ENCODE data around the gene GMPR.
A peak's percentile ranks its signal among the peaks of the same experiment; 100 is the strongest.

The GMPR gene

GRCh38 chr6:16285467-16286150, 47.2 kb downstream of the GMPR start:
- Histone ChIP-seq H4K12ac (ENCODE audit: low read depth, low read length) (no peak overlapping the region), H2AK5ac (ENCODE audit: low read length) (no peak overlapping the region), H3K4me1 (ENCODE audit: control insufficient read depth in 1 of 2, insufficient read depth in 2 of 2, low read length in 2 of 2) (no peaks in the 10 kb centered on the region), H3K9me3 (ENCODE audit: insufficient read depth, low read depth, low read length) (peaks cover 1% of the 10 kb centered on the region), H2BK12ac (ENCODE audit: low read length) (no peak overlapping the region), H3K79me1 (ENCODE audit: low read length) (no peaks in the 10 kb centered on the region), H2AFZ (ENCODE audit: insufficient read depth, low read length, poor library complexity) (no peak overlapping the region), H3K23ac (ENCODE audit: low read length) (no peak overlapping the region), H3K9ac (ENCODE audit: low read length) (no peak overlapping the region), H3K4me2 (ENCODE audit: low read length) (no peak overlapping the region), H4K8ac (ENCODE audit: low read depth, low read length) (no peak overlapping the region), H2BK5ac (ENCODE audit: low read depth, low read length, poor library complexity) (no peak overlapping the region), H3K27me3 (ENCODE audit: insufficient read depth, low read length) (no peaks in the 10 kb centered on the region), H3K14ac (ENCODE audit: low read length) (no peak overlapping the region), H4K91ac (ENCODE audit: low read depth, low read length) (no peak overlapping the region), H2BK120ac (ENCODE audit: insufficient read depth, low read length, poor library complexity) (no peak overlapping the region), H3K18ac (ENCODE audit: low read length) (no peak overlapping the region), H3K4me3 (ENCODE audit: low read depth, low read length) (no peak overlapping the region), H3K4ac (ENCODE audit: low read depth, low read length) (no peak overlapping the region), H3K79me2 (ENCODE audit: control insufficient read depth, insufficient read depth, low read length, poor library complexity) (no peaks in the 10 kb centered on the region), H3K36me3 (ENCODE audit: control insufficient read depth in 1 of 2, insufficient read depth in 2 of 2, low read length in 2 of 2) (no peaks in the 10 kb centered on the region), H3K27ac (ENCODE audit: low read depth, low read length) (no peak overlapping the region)
- WGBS (ENCODE audit: extremely low coverage, insufficient coverage, insufficient read length), result no CpG with 5 or more reads among the region's 11 CpGs
- no peak for DNase-seq

GRCh38 chr6:16286151-16286522, 47.8 kb downstream of the GMPR start:
- Histone ChIP-seq H3K79me2 (ENCODE audit: control insufficient read depth, insufficient read depth, low read length, poor library complexity) (no peaks in the 10 kb centered on the region), H3K18ac (ENCODE audit: low read length) (no peak overlapping the region), H3K9ac (ENCODE audit: low read length) (no peak overlapping the region), H3K4me3 (ENCODE audit: low read depth, low read length) (no peak overlapping the region), H4K12ac (ENCODE audit: low read depth, low read length) (no peak overlapping the region), H3K36me3 (ENCODE audit: control insufficient read depth in 1 of 2, insufficient read depth in 2 of 2, low read length in 2 of 2) (no peaks in the 10 kb centered on the region), H2AK5ac (ENCODE audit: low read length) (no peak overlapping the region), H3K4ac (ENCODE audit: low read depth, low read length) (no peak overlapping the region), H3K27me3 (ENCODE audit: insufficient read depth, low read length) (no peaks in the 10 kb centered on the region), H2AFZ (ENCODE audit: insufficient read depth, low read length, poor library complexity) (no peak overlapping the region), H3K4me2 (ENCODE audit: low read length) (no peak overlapping the region), H2BK120ac (ENCODE audit: insufficient read depth, low read length, poor library complexity) (no peak overlapping the region), H2BK5ac (ENCODE audit: low read depth, low read length, poor library complexity) (no peak overlapping the region), H3K9me3 (ENCODE audit: insufficient read depth, low read depth, low read length) (peaks cover 1% of the 10 kb centered on the region), H3K4me1 (ENCODE audit: control insufficient read depth in 1 of 2, insufficient read depth in 2 of 2, low read length in 2 of 2) (no peaks in the 10 kb centered on the region), H3K23ac (ENCODE audit: low read length) (no peak overlapping the region), H2BK12ac (ENCODE audit: low read length) (no peak overlapping the region), H4K91ac (ENCODE audit: low read depth, low read length) (no peak overlapping the region), H4K8ac (ENCODE audit: low read depth, low read length) (no peak overlapping the region), H3K14ac (ENCODE audit: low read length) (no peak overlapping the region), H3K79me1 (ENCODE audit: low read length) (no peaks in the 10 kb centered on the region), H3K27ac (ENCODE audit: low read depth, low read length) (no peak overlapping the region)
- WGBS (ENCODE audit: extremely low coverage, insufficient coverage, insufficient read length), result no CpG with 5 or more reads among the region's 15 CpGs
- peak; percentile 42 to 73 for DNase-seq

- WGBS (ENCODE audit: extremely low coverage, insufficient coverage, insufficient read length), result no CpG with 5 or more reads among the region's 26 CpGs
- H4K12ac ChIP-seq (ENCODE audit: low read depth, low read length), result no peak overlapping the region
- H2BK120ac ChIP-seq (ENCODE audit: insufficient read depth, low read length, poor library complexity), result no peak overlapping the region
- H3K9ac ChIP-seq (ENCODE audit: low read length), result no peak overlapping the region
- H3K27ac ChIP-seq (ENCODE audit: low read depth, low read length), result no peak overlapping the region
- H3K9me3 ChIP-seq (ENCODE audit: insufficient read depth, low read depth, low read length), result peaks cover 1% of the 10 kb centered on the region
- H2AK5ac ChIP-seq (ENCODE audit: low read length), result no peak overlapping the region
- H3K4me2 ChIP-seq (ENCODE audit: low read length), result no peak overlapping the region
- H3K4me1 ChIP-seq (ENCODE audit: control insufficient read depth in 1 of 2, insufficient read depth in 2 of 2, low read length in 2 of 2), result no peaks in the 10 kb centered on the region
- H3K36me3 ChIP-seq (ENCODE audit: control insufficient read depth in 1 of 2, insufficient read depth in 2 of 2, low read length in 2 of 2), result no peaks in the 10 kb centered on the region
- no peak overlapping the region for H2BK12ac ChIP-seq (ENCODE audit: low read length)
- no peak overlapping the region for H3K4ac ChIP-seq (ENCODE audit: low read depth, low read length)
- H2BK5ac ChIP-seq (ENCODE audit: low read depth, low read length, poor library complexity), result no peak overlapping the region
- H4K8ac ChIP-seq (ENCODE audit: low read depth, low read length), result no peak overlapping the region
- no peak for DNase-seq
- no peak overlapping the region for H3K4me3 ChIP-seq (ENCODE audit: low read depth, low read length)
- no peak overlapping the region for H3K14ac ChIP-seq (ENCODE audit: low read length)
- H3K23ac ChIP-seq (ENCODE audit: low read length), result no peak overlapping the region
- H3K79me2 ChIP-seq (ENCODE audit: control insufficient read depth, insufficient read depth, low read length, poor library complexity), result no peaks in the 10 kb centered on the region
- H3K27me3 ChIP-seq (ENCODE audit: insufficient read depth, low read length), result no peaks in the 10 kb centered on the region
- no peak overlapping the region for H3K18ac ChIP-seq (ENCODE audit: low read length)
- no peaks in the 10 kb centered on the region for H3K79me1 ChIP-seq (ENCODE audit: low read length)
- H4K91ac ChIP-seq (ENCODE audit: low read depth, low read length), result no peak overlapping the region
- H2AFZ ChIP-seq (ENCODE audit: insufficient read depth, low read length, poor library complexity), result no peak overlapping the region
Measured at GRCh38 chr6:16288163-16288562, 49.8 kb downstream of the GMPR start.

DNA sequence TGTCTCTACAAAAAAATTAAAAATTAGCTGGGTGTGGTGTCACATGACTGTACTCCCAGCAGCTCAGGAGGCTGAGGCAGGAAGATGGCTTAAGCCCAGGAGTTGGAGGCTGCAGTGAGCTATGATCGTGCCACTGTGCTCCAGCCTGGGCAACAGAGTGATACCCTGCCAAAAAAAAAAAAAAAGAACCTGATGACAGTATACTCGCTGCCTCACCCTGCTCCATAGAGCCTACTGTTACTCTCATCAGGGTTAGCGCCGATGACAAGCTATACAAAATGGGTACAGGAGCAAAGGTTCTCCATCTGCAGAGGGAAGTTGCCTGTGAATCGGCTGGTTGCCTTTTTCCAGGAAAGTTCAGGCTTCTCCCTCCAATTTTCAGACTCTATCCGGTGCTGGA, 53.4 kb downstream of the GMPR start:
- no peaks in the 10 kb centered on the region for H3K79me1 ChIP-seq (ENCODE audit: low read length)
- no peaks in the 10 kb centered on the region for H3K4me1 ChIP-seq (ENCODE audit: control insufficient read depth in 1 of 2, insufficient read depth in 2 of 2, low read length in 2 of 2)
- H3K18ac ChIP-seq (ENCODE audit: low read length), result no peak overlapping the region
- no peak overlapping the region for H4K91ac ChIP-seq (ENCODE audit: low read depth, low read length)
- no peak overlapping the region for H4K12ac ChIP-seq (ENCODE audit: low read depth, low read length)
- H3K27me3 ChIP-seq (ENCODE audit: insufficient read depth, low read length), result no peaks in the 10 kb centered on the region
- H3K27ac ChIP-seq (ENCODE audit: low read depth, low read length), result no peak overlapping the region
- H2BK12ac ChIP-seq (ENCODE audit: low read length), result no peak overlapping the region
- no peak overlapping the region for H3K4ac ChIP-seq (ENCODE audit: low read depth, low read length)
- H3K4me3 ChIP-seq (ENCODE audit: low read depth, low read length), result no peak overlapping the region
- no peak overlapping the region for H2BK120ac ChIP-seq (ENCODE audit: insufficient read depth, low read length, poor library complexity)
- H3K36me3 ChIP-seq (ENCODE audit: control insufficient read depth in 1 of 2, insufficient read depth in 2 of 2, low read length in 2 of 2), result peaks cover 6 to 10% of the 10 kb centered on the region in 2 experiments
- DNase-seq, result no peak
- H2AFZ ChIP-seq (ENCODE audit: insufficient read depth, low read length, poor library complexity), result no peak overlapping the region
- H3K4me2 ChIP-seq (ENCODE audit: low read length), result no peak overlapping the region
- peaks cover 3% of the 10 kb centered on the region for H3K9me3 ChIP-seq (ENCODE audit: insufficient read depth, low read depth, low read length)
- H3K9ac ChIP-seq (ENCODE audit: low read length), result no peak overlapping the region
- WGBS (ENCODE audit: extremely low coverage, insufficient coverage, insufficient read length), result no CpG with 5 or more reads among the region's 6 CpGs
- no peak overlapping the region for H4K8ac ChIP-seq (ENCODE audit: low read depth, low read length)
- H3K79me2 ChIP-seq (ENCODE audit: control insufficient read depth, insufficient read depth, low read length, poor library complexity), result no peaks in the 10 kb centered on the region
- no peak overlapping the region for H2BK5ac ChIP-seq (ENCODE audit: low read depth, low read length, poor library complexity)
- no peak overlapping the region for H2AK5ac ChIP-seq (ENCODE audit: low read length)
- H3K14ac ChIP-seq (ENCODE audit: low read length), result no peak overlapping the region
- H3K23ac ChIP-seq (ENCODE audit: low read length), result no peak overlapping the region

All from trophoblast cell (in vitro differentiated cells and primary cell).